A673 (cell line): ENCODE data around the gene NPTX2. TPM values are rescaled to one million over a fixed set of nuclear protein-coding genes. Genes with fewer than 3 reads are reported as not detected.

Experiments
- BruUV-seq: library from RNA; stranded (reverse); fragments of 400-500 nt; replicated peaks from 2 replicates; lab custom pipeline; 2021; lab: Mats Ljungman, UMichigan
- CTCF ChIA-PET: fragments of 300-600 bp; sonication (Branson Sonifier 250); formaldehyde crosslinking; loops from one replicate; lab custom pipeline; 2022; ENCODE audit warnings: antibody characterized with exemption; lab: Charles Lee
- POLR2A ChIA-PET: fragments of 300-600 bp; sonication (Branson Sonifier 250); formaldehyde crosslinking; loops from one replicate; lab custom pipeline; 2022; ENCODE audit warnings: antibody characterized with exemption; ENCODE audit not compliant: low non-redundant PET; lab: Charles Lee
- DNase-seq: peaks from one replicate; pipeline ENCODE4 v3.0.0-alpha.2; 2015; ENCODE audit warnings: low spot score
- H3K27ac ChIP-seq: fragments of 200-600 bp; sonication (generic); 2 replicates; pipeline ENCODE4 v1.5.1; 2016; ENCODE audit warnings: mixed run types, low read depth, mild to moderate bottlenecking, mixed read lengths, antibody characterized with exemption, low read length; ENCODE audit not compliant: poor library complexity, severe bottlenecking
- H3K27me3 ChIP-seq: fragments of 200-600 bp; sonication (generic); replicated peaks from 2 replicates; pipeline ENCODE4 v1.6.1; 2017; ENCODE audit warnings: mixed run types, low read depth, mild to moderate bottlenecking, mixed read lengths, antibody characterized with exemption, low read length; ENCODE audit not compliant: insufficient read depth, poor library complexity
- H3K36me3 ChIP-seq: fragments of 200-600 bp; sonication (generic); 2 replicates; pipeline ENCODE4 v1.6.1; 2016; ENCODE audit warnings: mixed run types, mild to moderate bottlenecking, mixed read lengths, antibody characterized with exemption, low read length; ENCODE audit not compliant: insufficient read depth, poor library complexity, severe bottlenecking
- H3K4me1 ChIP-seq: fragments of 200-600 bp; sonication (generic); 2 replicates; pipeline ENCODE4 v1.6.1; 2017; ENCODE audit warnings: mixed run types, mild to moderate bottlenecking, mixed read lengths, antibody characterized with exemption, low read length; ENCODE audit not compliant: insufficient read depth, poor library complexity, severe bottlenecking
- H3K4me3 ChIP-seq: fragments of 200-600 bp; sonication (generic); 2 replicates; pipeline ENCODE4 v1.5.1; 2016; ENCODE audit warnings: low read depth, mixed run types, mild to moderate bottlenecking, mixed read lengths, low read length; ENCODE audit not compliant: poor library complexity, severe bottlenecking
- H3K9me3 ChIP-seq: fragments of 200-600 bp; sonication (generic); 2 replicates; pipeline ENCODE4 v1.6.1; 2016; ENCODE audit warnings: mixed run types, low read depth, mild to moderate bottlenecking, mixed read lengths, antibody characterized with exemption, low read length; ENCODE audit not compliant: poor library complexity, severe bottlenecking
- CTCF ChIP-seq: fragments of 300-800, 200-600 bp; sonication (generic); conservative IDR thresholded peaks from 2 replicates; pipeline ENCODE4 v1.5.1; 2017; ENCODE audit warnings: low read depth, mild to moderate bottlenecking, antibody characterized with exemption, low read length, moderate library complexity, mixed read lengths
- EZH2 ChIP-seq: fragments of 200-600 bp; sonication (generic); IDR thresholded peaks from 2 replicates; pipeline ENCODE4 v1.6.1; 2017; ENCODE audit warnings: borderline replicate concordance, low read depth, mild to moderate bottlenecking, mixed read lengths, antibody characterized with exemption, low read length; ENCODE audit not compliant: poor library complexity, severe bottlenecking
- intact Hi-C: fragments of 100-400 bp; cut with micrococcal nuclease; formaldehyde crosslinking; loops from one replicate; pipeline ENCODE4 v1.10.0; 2022; ENCODE audit not compliant: unreplicated experiment
- total RNA-seq: library from RNA; stranded (reverse); gene quantifications from 2 replicates; pipeline ENCODE4 v1.2.3, GENCODE V29; 2021

The NPTX2 gene
- total RNA-seq, 1 experiment from 2014 or later: 2.2 TPM

DNA sequence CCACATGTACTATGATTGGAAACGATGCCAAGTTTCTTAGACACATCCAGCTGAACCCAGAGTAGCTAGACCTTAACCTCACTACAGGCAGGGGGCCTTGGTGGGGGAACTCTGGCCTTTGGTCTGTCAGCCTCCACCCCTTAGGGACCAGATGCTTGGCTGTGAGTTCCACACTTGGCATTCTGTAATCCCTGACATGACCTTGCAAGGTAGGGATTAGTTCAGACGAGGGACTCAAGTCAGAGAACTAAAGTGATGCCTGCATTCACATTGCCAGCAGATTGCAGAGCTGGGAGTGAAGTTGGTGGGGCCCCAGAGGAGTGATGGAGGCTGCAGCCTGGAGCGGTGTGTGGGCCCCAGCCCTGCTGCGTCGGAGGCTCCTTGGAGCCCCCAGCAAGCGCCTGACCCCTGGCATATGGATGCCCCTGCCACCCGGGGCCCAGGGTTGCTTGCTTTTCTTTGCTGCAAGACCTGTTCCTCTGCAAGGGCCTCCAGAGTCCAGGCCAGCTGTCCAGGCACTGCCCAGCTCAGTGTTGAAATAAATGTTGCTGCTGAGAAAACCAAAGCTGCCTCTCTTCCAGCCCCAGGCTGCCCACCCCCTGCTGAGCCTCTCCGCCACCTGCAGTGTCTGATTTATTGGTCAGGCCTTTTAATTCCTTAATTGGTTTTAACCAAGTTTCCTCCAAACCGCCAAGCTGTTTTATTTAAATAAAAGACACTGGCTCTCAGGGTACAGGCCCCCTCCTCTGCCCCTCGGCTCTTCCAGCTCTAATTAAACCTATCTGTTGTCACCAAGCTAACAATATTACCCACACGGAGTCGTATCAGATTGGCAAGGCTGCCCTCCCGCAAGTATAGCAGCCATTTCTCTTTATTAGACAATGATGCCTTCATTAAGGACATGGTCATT lies 4.7 kb downstream of the NPTX2 start:
- Histone ChIP-seq H3K4me3 (no peak overlapping the region), H3K4me1 (peaks cover 8% of the 10 kb centered on the region), H3K36me3 (no peaks in the 10 kb centered on the region), H3K9me3 (no peaks in the 10 kb centered on the region), H3K27ac (no peak overlapping the region), H3K27me3 (peaks cover 49% of the 10 kb centered on the region)
- BruUV-seq: no TSS peak
- ChIA-PET CTCF (interaction anchor here (0.9 kb wide), 1 partner anchor 220 kb away, joined by 3 read pairs; no protein-coding TSS in a partner anchor), POLR2A (no interaction called here)
- no peak for TF ChIP-seq EZH2
- TF ChIP-seq CTCF: no peak
- DNase-seq: peak; percentile 28
- intact Hi-C loops: no loop called here

DNA sequence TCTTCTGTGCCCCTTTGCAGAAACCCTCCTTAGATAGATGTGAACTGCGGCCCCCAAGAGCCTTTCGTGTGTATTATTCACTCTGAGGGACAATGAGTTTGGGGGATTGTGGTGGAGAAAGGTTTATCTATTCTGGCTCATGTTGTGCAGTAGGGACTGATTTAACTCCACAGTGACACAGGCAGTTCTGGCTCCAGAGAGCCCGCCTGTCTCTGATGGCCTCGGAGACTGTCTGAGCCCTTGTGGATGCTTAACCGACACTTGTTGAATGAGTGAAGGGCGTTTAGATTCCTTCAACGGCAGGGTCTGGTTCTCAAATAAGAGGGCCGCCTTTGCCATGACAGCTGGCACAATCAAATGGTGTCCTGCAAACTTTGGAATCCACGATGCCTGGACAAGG lies 5.8 kb downstream of the NPTX2 start:
- Histone ChIP-seq H3K9me3 (no peaks in the 10 kb centered on the region), H3K27me3 (peaks cover 38% of the 10 kb centered on the region), H3K4me3 (no peak overlapping the region), H3K27ac (no peak overlapping the region), H3K4me1 (peaks cover 8% of the 10 kb centered on the region), H3K36me3 (no peaks in the 10 kb centered on the region)
- ChIA-PET CTCF (no interaction called here), POLR2A (no interaction called here)
- intact Hi-C loops: no loop called here
- TF ChIP-seq CTCF (no peak), EZH2 (no peak)
- DNase-seq: no peak
- BruUV-seq: no TSS peak

DNA sequence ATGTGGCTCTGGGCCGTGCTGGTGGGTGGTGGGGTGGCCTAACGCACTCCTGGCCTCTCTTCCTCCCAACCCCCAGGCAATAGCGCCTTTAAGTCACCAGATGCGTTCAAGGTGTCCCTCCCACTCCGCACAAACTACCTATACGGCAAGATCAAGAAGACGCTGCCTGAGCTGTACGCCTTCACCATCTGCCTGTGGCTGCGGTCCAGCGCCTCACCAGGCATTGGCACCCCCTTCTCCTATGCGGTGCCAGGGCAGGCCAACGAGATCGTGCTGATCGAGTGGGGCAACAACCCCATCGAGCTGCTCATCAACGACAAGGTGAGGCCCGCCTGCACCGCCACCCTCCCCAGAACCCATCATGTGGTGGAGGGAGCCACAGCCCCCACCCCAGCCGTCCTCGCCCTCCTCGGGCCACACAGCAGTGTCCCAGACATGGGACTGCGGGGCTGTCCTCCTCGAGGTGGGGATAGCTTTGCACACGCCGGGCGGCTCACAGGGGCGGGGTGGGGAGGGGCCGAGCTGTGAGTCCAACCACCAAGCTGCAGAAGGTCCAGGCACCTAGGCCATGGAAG lies 7.8 kb downstream of the NPTX2 start:
- no peak for DNase-seq
- CTCF ChIA-PET: no interaction called here
- no peaks in the 10 kb centered on the region for H3K36me3 ChIP-seq
- BruUV-seq: no TSS peak
- no peak overlapping the region for H3K4me3 ChIP-seq
- H3K27me3 ChIP-seq: peaks cover 35% of the 10 kb centered on the region
- POLR2A ChIA-PET: no interaction called here
- no peak overlapping the region for H3K27ac ChIP-seq
- no peaks in the 10 kb centered on the region for H3K9me3 ChIP-seq
- TF ChIP-seq CTCF: no peak
- TF ChIP-seq EZH2: no peak
- intact Hi-C loops: no loop called here
- peaks cover 8% of the 10 kb centered on the region for H3K4me1 ChIP-seq
